Sigmoid colon (tissue), 7 donors: ENCODE data around the gene PISD. TPM values are rescaled to one million over a fixed set of nuclear protein-coding genes. Genes with fewer than 3 reads are reported as not detected.
"Not testable (repeated sequence)": the region's sequence is repeated elsewhere in the genome, so short reads cannot be mapped to it uniquely, and the experiment has no call there.

Experiments
- DNase-seq: peaks from one replicate; pipeline ENCODE4 v3.0.0-alpha.2; 2019
- H3K27ac ChIP-seq, 4 donors: fragments of 200-600 bp; sonication (generic); one replicate each; pipeline ENCODE4 v1.5.1; 2016 to 2019; ENCODE audit warnings: mild to moderate bottlenecking in 1 of 4
- H3K27me3 ChIP-seq, 3 donors: fragments of 200-600 bp; sonication (generic); one replicate each; pipeline ENCODE4 v1.5.1; 2019; ENCODE audit warnings: mild to moderate bottlenecking in 1 of 3
- H3K36me3 ChIP-seq, 4 donors: fragments of 200-600 bp; sonication (generic); one replicate each; pipeline ENCODE4 v1.5.1; 2016 to 2019
- H3K4me1 ChIP-seq, 4 donors: fragments of 200-600 bp; sonication (generic); one replicate each; pipeline ENCODE4 v1.5.1; 2017 to 2019
- H3K4me3 ChIP-seq, 4 donors: fragments of 200-600 bp; sonication (generic); one replicate each; pipeline ENCODE4 v1.5.1; 2017 to 2019; ENCODE audit warnings: mild to moderate bottlenecking in 2 of 4, moderate library complexity in 1 of 4
- H3K9me3 ChIP-seq, 4 donors: fragments of 200-600 bp in 3 of 4; sonication (generic) in 3 of 4; one replicate each; pipeline versions ENCODE4 v1.5.1 to v1.6.1; 2013 to 2019
- CTCF ChIP-seq, 4 experiments: fragments of 450-650 bp in 3 of 4; fragments of 200-600 bp in 1 of 4; IDR thresholded peaks; one replicate each; pipeline ENCODE4 v1.5.1; 2016 to 2019; ENCODE audit warnings: antibody characterized with exemption in 4 of 4, mild to moderate bottlenecking in 3 of 4, moderate library complexity in 2 of 4
- EP300 ChIP-seq, 4 donors: sonication (generic); formaldehyde crosslinking; IDR thresholded peaks; one replicate each; pipeline ENCODE4 v1.6.1; 2017; ENCODE audit warnings: antibody characterized with exemption in 4 of 4
- POLR2A ChIP-seq, 2 donors: fragments of 450-650 bp; IDR thresholded peaks; one replicate each; pipeline ENCODE4 v1.6.1; 2016; ENCODE audit warnings: antibody characterized with exemption in 2 of 2, mild to moderate bottlenecking in 2 of 2, moderate library complexity in 2 of 2
- POLR2AphosphoS5 ChIP-seq, 4 donors: sonication (generic); formaldehyde crosslinking; IDR thresholded peaks; one replicate each; pipeline ENCODE4 v1.6.1; 2017; ENCODE audit warnings: antibody characterized with exemption in 4 of 4
- WGBS, 2 donors: extraction: QIAGEN DNeasy Blood & Tissue Kit; methylation state at CpG; one replicate each; pipeline ENCODE4 v1.1.7; 2013; 5-methylcytosine and 5-hydroxymethylcytosine counted together
- intact Hi-C: fragments of 100-400 bp; cut with DNase I; formaldehyde crosslinking; loops from one replicate; pipeline ENCODE4 v1.15.1; 2023
- polyA plus RNA-seq, 3 donors: library from polyadenylated mRNA; stranded (reverse); fragments of 200-250 nt; gene quantifications; one replicate each; pipeline ENCODE4 v1.2.3, GENCODE V29; 2013
- total RNA-seq, 4 donors: library from RNA; depleted of rRNA; stranded (reverse); fragments of >200 nt; gene quantifications; one replicate each; pipeline ENCODE4 v1.1.0, GENCODE V29; 2016
- donor health status: healthy with polysubstance abuse.
- donor health status: Bipolar disorder and iron deficiency.
- donor health status: healthy.

The PISD gene
- total and polyA plus RNA-seq, 7 donors = 10.8 to 40.3 (median 18.5) TPM

- WGBS, 2 donors = 91 to 95% methylated on average over 17 of the region's 17 CpGs
- Histone ChIP-seq H3K9me3 (no peaks in the 10 kb centered on the region), H3K36me3 (peaks cover 0 to 29% (median 8%) of the 10 kb centered on the region in 4 donors), H3K4me3 (peak overlapping the region in 1 of 4 donors; percentile 2), H3K27me3 (no peaks in the 10 kb centered on the region), H3K27ac (peak overlapping the region; percentile 67 to 87 (median 79)), H3K4me1 (peaks cover 0 to 50% (median 48%) of the 10 kb centered on the region in 4 donors)
- no peak for TF ChIP-seq CTCF (IDR thresholded peaks at IDR 0.05)
- no peak for TF ChIP-seq POLR2A (IDR thresholded peaks at IDR 0.05)
- no peak for TF ChIP-seq POLR2AphosphoS5 (IDR thresholded peaks at IDR 0.05)
- TF ChIP-seq EP300 (IDR thresholded peaks at IDR 0.05) = no peak
- intact Hi-C loops = no loop called here
- DNase-seq = peak; percentile 50
Measured at GRCh38 chr22:31681349-31682345, 19.6 kb upstream of the PISD start.

- TF ChIP-seq POLR2AphosphoS5 (IDR thresholded peaks at IDR 0.05) (no peak), CTCF (IDR thresholded peaks at IDR 0.05) (no peak)
- Histone ChIP-seq H3K27ac (peak overlapping the region; percentile 67 to 87 (median 79)), H3K4me3 (no peak overlapping the region), H3K9me3 (no peaks in the 10 kb centered on the region), H3K27me3 (no peaks in the 10 kb centered on the region), H3K36me3 (peaks cover 0 to 21% (median 7%) of the 10 kb centered on the region in 4 donors), H3K4me1 (peaks cover 0 to 54% (median 53%) of the 10 kb centered on the region in 4 donors)
- 21 to 57% methylated on average over 9 of the region's 9 CpGs for WGBS, 2 donors
- intact Hi-C loops = no loop called here
- peak; percentile 55 for DNase-seq
Measured at GRCh38 chr22:31680861-31681341, 18.9 kb upstream of the PISD start.

- TF ChIP-seq POLR2A (IDR thresholded peaks at IDR 0.05) = no peak
- no peak for TF ChIP-seq POLR2AphosphoS5 (IDR thresholded peaks at IDR 0.05)
- TF ChIP-seq CTCF (IDR thresholded peaks at IDR 0.05) = no peak
- no peak for TF ChIP-seq EP300 (IDR thresholded peaks at IDR 0.05)
- H3K4me3 ChIP-seq = no peak overlapping the region
- peak overlapping the region in 2 of 4 donors; percentile 85 to 87 for H3K27ac ChIP-seq
- H3K36me3 ChIP-seq = peaks cover 0 to 2% (median 0%) of the 10 kb centered on the region in 4 donors
- intact Hi-C loops = no loop called here
- no peaks in the 10 kb centered on the region for H3K9me3 ChIP-seq
- WGBS, 2 donors = 91 to 95% methylated on average over 7 of the region's 7 CpGs
- H3K27me3 ChIP-seq = no peaks in the 10 kb centered on the region
- H3K4me1 ChIP-seq = peaks cover 0 to 50% (median 49%) of the 10 kb centered on the region in 4 donors
- DNase-seq = no peak
Measured at GRCh38 chr22:31678748-31679147, 16.7 kb upstream of the PISD start.

- H3K27me3 ChIP-seq = no peaks in the 10 kb centered on the region
- TF ChIP-seq EP300 (IDR thresholded peaks at IDR 0.05) (no peak), POLR2AphosphoS5 (IDR thresholded peaks at IDR 0.05) (peak in 3 of 4 donors; percentile 61 to 76 (median 66)), POLR2A (IDR thresholded peaks at IDR 0.05) (peak in 1 of 2 donors; percentile 38)
- peak; percentile 96 for DNase-seq
- no peaks in the 10 kb centered on the region for H3K36me3 ChIP-seq
- peak overlapping the region; percentile 12 to 50 (median 46) for H3K4me3 ChIP-seq
- H3K9me3 ChIP-seq = no peaks in the 10 kb centered on the region
- intact Hi-C loops = no loop called here
- H3K27ac ChIP-seq = peak overlapping the region; percentile 66 to 75 (median 73)
- WGBS, 2 donors = 4% methylated on average over 25 of the region's 25 CpGs
- H3K4me1 ChIP-seq = peaks cover 0 to 30% (median 28%) of the 10 kb centered on the region in 4 donors
Measured at GRCh38 chr22:31676700-31677099, 14.7 kb upstream of the PISD start.

GRCh38 chr22:31674219-31674618, 12.2 kb upstream of the PISD start:
- DNase-seq, H3K9me3 ChIP-seq, H3K27ac ChIP-seq, H3K27me3 ChIP-seq, H3K4me1 ChIP-seq, H3K36me3 ChIP-seq, intact Hi-C loops, H3K4me3 ChIP-seq: not testable (repeated sequence)
- WGBS, 2 donors = 74 to 93% methylated on average over 5 of the region's 5 CpGs

GRCh38 chr22:31668849-31669248, 6.8 kb upstream of the PISD start:
- H3K27ac ChIP-seq, H3K4me3 ChIP-seq, H3K27me3 ChIP-seq, intact Hi-C loops, DNase-seq, H3K36me3 ChIP-seq, H3K4me1 ChIP-seq, H3K9me3 ChIP-seq: not testable (repeated sequence)
- WGBS, 2 donors = 89 to 90% methylated on average over 4 of the region's 4 CpGs
